Left lung (tissue), 10 donors: ENCODE results near the gene NDUFB6. TPM values are rescaled to one million over a fixed set of nuclear protein-coding genes. Genes with fewer than 3 reads are reported as not detected.
A peak's percentile ranks its signal among the peaks of the same experiment; 100 is the strongest.

Experiments used
- ATAC-seq: fragments of 200-7000 bp; cut with Tn5 transposase; one replicate; pipeline ENCODE4 v1.9.1; 2020; ENCODE audit warnings: moderate library complexity
- DNase-seq, 4 donors: peaks; one replicate each; pipeline ENCODE4 v3.0.0-alpha.2; 2013 to 2020
- H3K27ac ChIP-seq, 2 donors: fragments of 200-600 bp; sonication (generic) in 1 of 2; one replicate each; pipeline versions ENCODE4 v1.5.0 to v1.8.0; 2020 to 2021
- H3K27me3 ChIP-seq, 2 donors: fragments of 200-600 bp; sonication (generic) in 1 of 2; one replicate each; pipeline versions ENCODE4 v1.5.0 to v1.8.0; 2020 to 2021
- H3K36me3 ChIP-seq, 2 donors: fragments of 200-600 bp; sonication (generic) in 1 of 2; one replicate each; pipeline versions ENCODE4 v1.5.0 to v1.8.0; 2020 to 2021
- H3K4me1 ChIP-seq, 2 donors: fragments of 200-600 bp; one replicate each; pipeline ENCODE4 v1.8.0; 2021
- H3K4me3 ChIP-seq, 2 donors: fragments of 200-600 bp; sonication (generic) in 1 of 2; one replicate each; pipeline versions ENCODE4 v1.5.0 to v1.8.0; 2020 to 2021; ENCODE audit warnings: mild to moderate bottlenecking in 1 of 2
- H3K9me3 ChIP-seq, 2 donors: fragments of 200-600 bp; sonication (generic) in 1 of 2; one replicate each; pipeline versions ENCODE4 v1.5.0 to v1.8.0; 2020 to 2021
- CTCF ChIP-seq, 2 donors: fragments of 200-600 bp; sonication (generic) in 1 of 2; IDR thresholded peaks; one replicate each; pipeline versions ENCODE4 v1.5.0 to v1.8.0; 2021; ENCODE audit warnings: antibody characterized with exemption in 2 of 2
- intact Hi-C, 2 donors: fragments of 100-400 bp; cut with DNase I; formaldehyde crosslinking; loops; one replicate each; pipeline versions ENCODE4 v1.11.2 to v1.14.2; 2022
- polyA plus RNA-seq, 6 donors: library from polyadenylated mRNA; unstranded; fragments of 120-200 nt; gene quantifications; one replicate each; pipeline ENCODE4 v1.2.1, GENCODE V29; 2013; ENCODE audit not compliant: insufficient read length in 6 of 6
- total RNA-seq, 2 donors: library from RNA; stranded (reverse); fragmentation: NEBNext Ultra II Directional; extraction: Animal tissue kit (Norgen Biotek cat#: 25700); gene quantifications; one replicate each; pipeline ENCODE4 v1.2.1, GENCODE V29; 2021
- donor health status: DM: no; HTN: yes; CAD: no.
- donor health status: DM: no; HTN: no; CAD: no.

The NDUFB6 gene
- total and polyA plus RNA-seq, 8 donors = 44.1 to 61.0 (median 52.0) TPM

GRCh38 chr9:32558408-32558934 is 14.5 kb downstream of the NDUFB6 start:
- intact Hi-C loops = no loop called here
- no peak for TF ChIP-seq CTCF (IDR thresholded peaks at IDR 0.05)
- peak overlapping the region in 1 of 2 donors; percentile 66 for H3K27ac ChIP-seq
- H3K4me3 ChIP-seq = no peak overlapping the region
- DNase-seq (no peak), ATAC-seq (no peak)
- H3K9me3 ChIP-seq = no peaks in the 10 kb centered on the region
- no peaks in the 10 kb centered on the region for H3K36me3 ChIP-seq
- peaks cover 0 to 8% of the 10 kb centered on the region in 2 donors for H3K4me1 ChIP-seq
- no peaks in the 10 kb centered on the region for H3K27me3 ChIP-seq

GRCh38 chr9:32554591-32554990 is 18.4 kb downstream of the NDUFB6 start:
- intact Hi-C loops = no loop called here
- Histone ChIP-seq H3K4me1 (peaks cover 0 to 30% of the 10 kb centered on the region in 2 donors), H3K9me3 (no peaks in the 10 kb centered on the region), H3K36me3 (no peaks in the 10 kb centered on the region), H3K27me3 (no peaks in the 10 kb centered on the region), H3K27ac (no peak overlapping the region), H3K4me3 (no peak overlapping the region)
- TF ChIP-seq CTCF (IDR thresholded peaks at IDR 0.05) = no peak
- DNase-seq = no peak
- ATAC-seq = no peak

GRCh38 chr9:32554107-32554506 is 18.9 kb downstream of the NDUFB6 start:
- peaks cover 0 to under 1% of the 10 kb centered on the region in 2 donors for H3K36me3 ChIP-seq
- H3K27me3 ChIP-seq = no peaks in the 10 kb centered on the region
- no peaks in the 10 kb centered on the region for H3K9me3 ChIP-seq
- DNase-seq = peak in 1 of 4 donors; percentile 36
- no peak for ATAC-seq
- H3K4me3 ChIP-seq = no peak overlapping the region
- peaks cover 0 to 35% of the 10 kb centered on the region in 2 donors for H3K4me1 ChIP-seq
- no peak for TF ChIP-seq CTCF (IDR thresholded peaks at IDR 0.05)
- intact Hi-C loops = no loop called here
- no peak overlapping the region for H3K27ac ChIP-seq

GRCh38 chr9:32552172-32552872 is 20.6 kb downstream of the NDUFB6 start, which contains the start of the genes SMIM27 and TOPORS:
Gene SMIM27 (plus strand): TSS chr9:32552327. CDS start chr9:32552435, 108 bp downstream.
Gene TOPORS (minus strand): TSS chr9:32552586. CDS start chr9:32552436, 150 bp downstream.
- DNase-seq (peak; percentile 93 to 95 (median 95)), ATAC-seq (peak; percentile 94)
- Histone ChIP-seq H3K9me3 (no peaks in the 10 kb centered on the region), H3K27ac (peak within 1 kb of the TSS; percentile 95 to 97), H3K36me3 (peaks cover 0 to 4% of the 10 kb centered on the region in 2 donors), H3K27me3 (no peaks in the 10 kb centered on the region), H3K4me1 (peaks cover 0 to 40% of the 10 kb centered on the region in 2 donors), H3K4me3 (peak within 1 kb of the TSS; percentile 88 to 94)
- TF ChIP-seq CTCF (IDR thresholded peaks at IDR 0.05) = no peak
- intact Hi-C loops = no loop called here

GRCh38 chr9:32551276-32552051 is 21.5 kb downstream of the NDUFB6 start:
- DNase-seq = peak in 3 of 4 donors; percentile 43 to 53 (median 46)
- Histone ChIP-seq H3K27me3 (no peaks in the 10 kb centered on the region), H3K4me1 (peaks cover 0 to 35% of the 10 kb centered on the region in 2 donors), H3K36me3 (peaks cover 0 to 4% of the 10 kb centered on the region in 2 donors), H3K4me3 (peak overlapping the region; percentile 88 to 94), H3K9me3 (no peaks in the 10 kb centered on the region), H3K27ac (peak overlapping the region; percentile 95 to 97)
- intact Hi-C loops = no loop called here
- no peak for TF ChIP-seq CTCF (IDR thresholded peaks at IDR 0.05)
- ATAC-seq = peak; percentile 16
